ENCODE results near the gene APBB2.

Gene APBB2

GRCh38 chr4:41143311-41144039 is 70.9 kb downstream of the APBB2 start:
- DNase-seq (ENCODE audit: low spot score), result no peak
- no peak for TF ChIP-seq CTCF (IDR thresholded peaks at IDR 0.05; ENCODE audit: extremely low read depth, missing control alignments)

GRCh38 chr4:41142376-41143310 is 71.7 kb downstream of the APBB2 start:
- TF ChIP-seq CTCF (IDR thresholded peaks at IDR 0.05; ENCODE audit: extremely low read depth, missing control alignments), result no peak
- DNase-seq (ENCODE audit: low spot score), result no peak

GRCh38 chr4:41141900-41142299 is 72.4 kb downstream of the APBB2 start:
- TF ChIP-seq CTCF (IDR thresholded peaks at IDR 0.05; ENCODE audit: extremely low read depth, missing control alignments), result no peak
- no peak for DNase-seq (ENCODE audit: low spot score)

- no peak for TF ChIP-seq CTCF (IDR thresholded peaks at IDR 0.05; ENCODE audit: extremely low read depth, missing control alignments)
- DNase-seq (ENCODE audit: low spot score), result no peak
These were observed 73.9 kb downstream of the APBB2 start for GRCh38 chr4:41140410-41140809.

- no peak for DNase-seq (ENCODE audit: low spot score)
- TF ChIP-seq CTCF (IDR thresholded peaks at IDR 0.05; ENCODE audit: extremely low read depth, missing control alignments), result no peak
These were observed 76.5 kb downstream of the APBB2 start for GRCh38 chr4:41137879-41138278.

GRCh38 chr4:41136456-41136855 is 77.9 kb downstream of the APBB2 start:
- no peak for DNase-seq (ENCODE audit: low spot score)
- TF ChIP-seq CTCF (IDR thresholded peaks at IDR 0.05; ENCODE audit: extremely low read depth, missing control alignments), result no peak

- no peak for DNase-seq (ENCODE audit: low spot score)
- no peak for TF ChIP-seq CTCF (IDR thresholded peaks at IDR 0.05; ENCODE audit: extremely low read depth, missing control alignments)
These were observed 78.5 kb downstream of the APBB2 start for GRCh38 chr4:41135801-41136200.

All from GM20000 (cell line).